ENCODE results near the gene CYP4F12. TPM values are rescaled to one million over a fixed set of nuclear protein-coding genes. Genes with fewer than 3 reads are reported as not detected.

CYP4F12 gene
- total and polyA plus RNA-seq, 2 donors (not counting 3 experiments of a cell fraction or from before 2014, with no cell fraction given) = not detected

DNA sequence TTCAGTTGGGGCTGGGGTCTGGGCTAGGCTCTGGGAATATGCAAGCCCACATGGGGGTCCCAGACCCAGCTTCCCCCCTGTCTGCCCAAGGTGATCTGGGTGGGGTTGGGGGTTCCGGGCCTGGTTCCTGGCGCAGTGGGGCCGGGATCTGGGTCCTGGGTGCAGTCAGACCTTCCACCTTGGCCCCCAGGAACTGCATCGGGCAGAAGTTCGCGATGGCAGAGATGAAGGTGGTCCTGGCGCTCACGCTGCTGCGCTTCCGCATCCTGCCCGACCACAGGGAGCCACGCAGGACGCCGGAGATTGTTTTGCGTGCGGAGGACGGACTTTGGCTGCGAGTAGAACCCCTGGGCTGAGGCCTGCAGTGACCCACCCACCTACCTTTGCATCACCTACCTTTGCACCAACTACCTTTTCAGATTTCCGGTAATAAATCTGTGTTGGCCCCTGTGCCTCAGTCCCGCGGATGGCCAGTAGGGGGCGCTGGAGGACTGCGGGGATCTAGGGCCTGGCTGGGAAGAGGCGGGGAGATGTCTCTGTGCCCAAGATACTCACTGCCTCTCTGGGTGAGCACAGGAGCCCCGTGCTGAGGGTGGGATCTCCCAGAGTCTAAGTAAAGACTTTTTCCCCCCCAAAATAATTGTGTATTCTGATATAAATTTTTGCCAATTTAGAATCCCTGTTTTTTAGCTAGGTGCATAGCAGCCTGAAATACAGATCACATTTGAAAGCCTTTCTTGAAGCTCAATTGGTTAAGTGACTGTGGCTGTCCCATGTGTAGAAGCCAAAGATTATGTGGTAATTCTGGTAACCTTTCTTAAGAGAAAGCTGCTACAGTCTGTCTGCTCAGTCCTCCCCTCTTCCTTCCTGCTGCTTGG, 43.6 kb upstream of the CYP4F12 start:
- Histone ChIP-seq H4K20me1 (replicated peaks; ENCODE audit: control insufficient read depth, extremely low read depth, insufficient read depth, low read length) (no peaks in the 10 kb centered on the region), H3K9me1 (replicated peaks; ENCODE audit: control insufficient read depth, extremely low read depth, insufficient read depth, low read length) (no peaks in the 10 kb centered on the region)
- FAIRE-seq = peak; percentile 47

More for the DNA sequence above, 43.6 kb upstream of the CYP4F12 start:
- Histone ChIP-seq H2AFZ (ENCODE audit: low read depth, low read length) (no peak overlapping the region), H3K9me3 (replicated peaks; ENCODE audit: control insufficient read depth, insufficient read depth, low read length) (no peaks in the 10 kb centered on the region), H3K27me3 (ENCODE audit: control insufficient read depth in 2 of 2, insufficient read depth in 2 of 2, low read length in 2 of 2) (no peaks in the 10 kb centered on the region), H3K4me2 (ENCODE audit: insufficient read depth, low read length) (no peak overlapping the region), H3K9ac (replicated peaks; ENCODE audit: extremely low read depth, insufficient read depth, low read length) (no peak overlapping the region), H3K36me3 (ENCODE audit: control insufficient read depth in 2 of 2, extremely low read depth in 1 of 2, insufficient read depth in 2 of 2, low read length in 2 of 2) (no peaks in the 10 kb centered on the region), H3K4me3 (replicated peaks in 1 of 3; ENCODE audit: insufficient read depth in 1 of 3, low read depth in 1 of 3, low read length in 3 of 3) (no peak overlapping the region), H3K27ac (ENCODE audit: insufficient read depth, low read depth, low read length) (no peak overlapping the region), H3K4me1 (ENCODE audit: control insufficient read depth, extremely low read depth, insufficient read depth, low read length) (no peaks in the 10 kb centered on the region), H3K79me2 (ENCODE audit: control insufficient read depth, insufficient read depth, low read length) (no peaks in the 10 kb centered on the region)
- no TSS peak for BruUV-seq (replicated peaks)
- DNase-seq (ENCODE audit: low read depth, low spot score) = peak; percentile 40
- CTCF ChIA-PET = interaction anchor here (0.5 to 1.2 kb wide), 13 partner anchors 22 to 757 kb away, joined by 3 to 17 read pairs (median 3); partner anchors contain the start of gene FAM32A
- dilution Hi-C loops (cut with MboI; ENCODE audit: extremely low pct_ligation_motif_present, low sequenced_read_pairs) (no loop called here), intact Hi-C loops (cut with micrococcal nuclease) (loop anchor here (1.0 to 5.0 kb wide), 2 partner anchors 240 to 753 kb away; no protein-coding TSS in a partner anchor)
- POLR2A ChIA-PET = no interaction called here
- TF ChIP-seq, protein P1, sequence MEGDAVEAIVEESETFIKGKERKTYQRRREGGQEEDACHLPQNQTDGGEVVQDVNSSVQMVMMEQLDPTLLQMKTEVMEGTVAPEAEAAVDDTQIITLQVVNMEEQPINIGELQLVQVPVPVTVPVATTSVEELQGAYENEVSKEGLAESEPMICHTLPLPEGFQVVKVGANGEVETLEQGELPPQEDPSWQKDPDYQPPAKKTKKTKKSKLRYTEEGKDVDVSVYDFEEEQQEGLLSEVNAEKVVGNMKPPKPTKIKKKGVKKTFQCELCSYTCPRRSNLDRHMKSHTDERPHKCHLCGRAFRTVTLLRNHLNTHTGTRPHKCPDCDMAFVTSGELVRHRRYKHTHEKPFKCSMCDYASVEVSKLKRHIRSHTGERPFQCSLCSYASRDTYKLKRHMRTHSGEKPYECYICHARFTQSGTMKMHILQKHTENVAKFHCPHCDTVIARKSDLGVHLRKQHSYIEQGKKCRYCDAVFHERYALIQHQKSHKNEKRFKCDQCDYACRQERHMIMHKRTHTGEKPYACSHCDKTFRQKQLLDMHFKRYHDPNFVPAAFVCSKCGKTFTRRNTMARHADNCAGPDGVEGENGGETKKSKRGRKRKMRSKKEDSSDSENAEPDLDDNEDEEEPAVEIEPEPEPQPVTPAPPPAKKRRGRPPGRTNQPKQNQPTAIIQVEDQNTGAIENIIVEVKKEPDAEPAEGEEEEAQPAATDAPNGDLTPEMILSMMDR (IDR thresholded peaks at IDR 0.05; ENCODE audit: extremely low read depth in 1 of 2, insufficient read depth in 1 of 2, low read depth in 1 of 2, low read length in 2 of 2) = peak; percentile 83
- TF ChIP-seq FOS (IDR thresholded peaks at IDR 0.05; ENCODE audit: borderline replicate concordance, insufficient read depth, low read length) = no peak
